ENCODE results near the gene KNDC1.
"Not testable (repeated sequence)": the region's sequence is repeated elsewhere in the genome, so short reads cannot be mapped to it uniquely, and the experiment has no call there.

The KNDC1 gene

GRCh38 chr10:133209117-133209516 is 49.1 kb downstream of the KNDC1 start:
- no peak for DNase-seq

- DNase-seq: no peak
Measured at GRCh38 chr10:133209641-133210040, 49.6 kb downstream of the KNDC1 start.

DNA sequence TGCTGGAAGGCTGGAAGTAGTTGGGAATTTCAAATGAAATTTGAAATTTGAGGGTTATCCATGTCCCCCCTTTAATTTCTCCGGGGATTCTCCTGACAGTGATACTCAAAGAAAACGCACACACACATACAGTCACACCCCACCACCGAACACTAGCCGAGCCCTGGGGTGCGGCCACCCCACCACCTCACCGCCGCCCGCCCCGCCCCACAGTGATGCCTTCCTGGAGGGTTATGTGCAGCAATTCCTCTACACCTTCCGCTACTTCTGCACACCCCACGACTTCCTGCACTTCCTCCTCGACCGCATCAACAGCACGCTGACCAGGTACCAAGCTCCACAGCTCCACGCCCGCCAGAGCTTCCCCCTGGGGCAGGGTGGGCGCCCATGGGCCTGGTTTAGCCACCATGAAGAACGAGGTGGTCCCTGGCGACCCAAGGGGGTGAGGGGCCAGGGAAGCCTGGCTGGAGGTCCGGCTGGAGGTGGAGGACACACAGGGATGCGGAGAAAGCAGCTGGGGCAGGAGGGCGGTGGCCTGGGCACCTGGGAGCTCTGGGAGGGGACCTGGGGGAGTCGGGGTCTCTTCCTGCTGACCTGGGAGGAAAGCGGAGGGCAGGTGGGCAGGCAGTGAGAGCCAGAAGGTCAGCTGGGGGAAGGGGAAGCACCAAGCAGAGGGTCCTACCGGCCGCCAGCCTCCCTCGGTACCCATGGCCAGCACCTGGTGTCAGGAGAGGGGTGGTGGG is 50.5 kb downstream of the KNDC1 start:
- DNase-seq: no peak

- no peak for DNase-seq
Measured at GRCh38 chr10:133211141-133211830, 51.3 kb downstream of the KNDC1 start.

DNA sequence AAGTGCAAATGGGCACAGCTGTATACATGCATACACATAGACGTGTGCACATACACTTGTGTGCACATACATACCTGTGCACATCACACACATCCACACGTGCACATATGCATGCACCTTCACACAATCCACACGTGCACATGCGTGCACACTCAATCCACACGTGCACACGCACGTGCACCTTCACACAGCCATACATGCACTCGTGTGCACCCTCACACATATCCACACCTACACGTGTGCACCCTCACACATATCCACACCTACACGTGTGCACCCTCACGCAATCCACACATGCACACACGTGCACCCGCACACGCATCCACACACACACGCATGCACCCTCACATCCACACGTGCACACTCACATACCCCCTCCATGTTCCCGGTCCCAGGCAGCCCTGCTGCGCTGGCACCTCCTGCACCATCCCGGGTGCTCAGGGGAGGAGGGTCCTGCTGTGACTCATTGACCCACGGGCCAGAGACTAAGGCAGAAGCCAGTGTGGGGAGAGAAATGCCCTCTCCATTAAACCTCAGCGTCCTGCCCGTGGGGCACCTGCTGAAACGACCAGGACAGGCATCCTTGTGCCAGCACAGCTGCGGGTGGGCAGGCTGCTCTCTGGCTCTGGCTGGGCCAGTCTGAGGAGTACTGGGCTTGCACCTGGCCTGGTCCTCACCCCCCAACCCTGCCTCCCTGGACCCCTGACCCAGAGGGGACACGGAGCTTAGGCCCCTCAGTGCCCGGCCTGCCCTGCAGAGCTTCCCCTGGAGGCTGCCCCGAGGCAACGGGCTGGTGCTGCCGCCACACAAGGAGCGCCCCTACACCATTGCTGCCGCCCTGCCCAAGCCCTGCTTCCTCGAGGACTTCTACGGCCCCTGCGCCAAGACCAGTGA is 52.2 kb downstream of the KNDC1 start:
- DNase-seq: no peak

DNA sequence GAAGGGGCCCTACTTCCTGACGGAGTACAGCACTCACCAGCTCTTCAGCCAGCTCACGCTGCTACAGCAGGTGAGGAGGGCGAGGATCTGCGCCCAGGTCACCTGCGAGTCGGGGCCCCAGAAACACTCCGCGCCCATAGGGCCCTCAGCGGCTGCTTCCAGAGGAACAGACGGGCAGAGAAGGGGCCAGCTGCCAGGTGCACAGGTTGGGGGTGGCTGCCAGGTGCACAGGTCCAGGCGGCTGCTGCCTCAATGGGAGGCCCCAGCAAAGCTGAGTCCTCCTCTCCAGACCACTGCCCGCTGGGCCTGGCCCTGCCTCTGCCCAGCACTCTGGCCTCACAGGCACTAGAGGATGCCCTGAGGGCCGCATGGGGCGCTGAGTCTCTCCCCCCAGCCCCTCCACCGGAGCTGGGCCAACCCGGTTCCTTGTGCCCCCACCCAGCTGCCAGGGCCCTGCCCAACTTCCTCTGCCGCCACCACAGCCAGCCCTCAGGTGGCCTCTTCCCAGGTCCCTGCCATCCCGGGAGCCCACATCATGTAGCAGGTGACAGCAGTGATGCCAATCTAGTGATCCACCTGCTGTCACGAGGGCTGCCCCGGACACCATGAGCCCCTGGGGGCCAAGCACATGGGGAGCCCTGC is 53.0 kb downstream of the KNDC1 start:
- DNase-seq: no peak

- DNase-seq: no peak
Measured at GRCh38 chr10:133213641-133214467, 53.8 kb downstream of the KNDC1 start.

DNA sequence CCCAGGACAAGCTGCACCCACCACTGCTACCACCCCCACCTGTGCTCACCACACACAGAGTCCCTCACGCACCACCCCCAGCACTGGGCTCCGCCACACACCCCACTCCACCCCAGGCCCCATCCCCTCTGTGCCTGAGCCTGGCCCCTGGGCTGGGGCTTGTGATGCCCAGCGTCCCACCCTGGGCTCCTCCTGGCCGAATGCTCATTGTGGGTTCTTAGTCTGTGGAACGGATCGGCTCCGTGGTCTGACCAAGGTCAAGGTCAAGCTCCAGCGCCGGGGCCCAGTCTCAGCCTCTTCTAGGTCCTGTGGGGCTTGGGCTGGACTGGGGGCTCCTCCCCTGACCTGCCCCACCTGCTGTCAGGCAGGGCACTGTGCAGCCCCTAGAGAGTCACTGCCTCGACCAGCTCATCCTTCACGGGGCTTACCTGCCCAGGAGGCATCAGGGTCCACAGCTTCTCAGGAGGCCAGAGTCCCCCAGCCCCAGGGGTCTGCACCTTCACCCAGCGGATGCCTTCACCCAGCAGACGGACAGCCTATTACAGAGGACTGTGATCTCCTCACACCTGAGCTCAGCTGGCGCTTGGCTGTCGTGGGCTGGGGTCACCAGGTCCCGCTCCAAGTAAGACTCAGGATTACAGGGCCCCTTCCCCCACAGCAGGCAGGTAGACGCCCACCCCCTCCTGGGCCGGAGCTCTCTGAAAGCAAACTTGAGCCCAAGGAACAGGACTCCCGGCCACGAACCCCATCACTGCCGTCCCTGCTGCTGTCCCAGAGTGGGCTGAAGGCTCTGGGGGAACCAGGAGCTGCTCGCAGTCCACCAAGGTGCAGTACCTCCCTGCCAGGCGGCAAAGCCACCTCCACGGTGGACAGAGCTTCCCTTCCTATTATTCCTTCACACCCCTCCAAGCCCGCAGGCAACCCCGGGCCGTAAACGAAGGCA is 54.7 kb downstream of the KNDC1 start:
- no peak for DNase-seq

DNA sequence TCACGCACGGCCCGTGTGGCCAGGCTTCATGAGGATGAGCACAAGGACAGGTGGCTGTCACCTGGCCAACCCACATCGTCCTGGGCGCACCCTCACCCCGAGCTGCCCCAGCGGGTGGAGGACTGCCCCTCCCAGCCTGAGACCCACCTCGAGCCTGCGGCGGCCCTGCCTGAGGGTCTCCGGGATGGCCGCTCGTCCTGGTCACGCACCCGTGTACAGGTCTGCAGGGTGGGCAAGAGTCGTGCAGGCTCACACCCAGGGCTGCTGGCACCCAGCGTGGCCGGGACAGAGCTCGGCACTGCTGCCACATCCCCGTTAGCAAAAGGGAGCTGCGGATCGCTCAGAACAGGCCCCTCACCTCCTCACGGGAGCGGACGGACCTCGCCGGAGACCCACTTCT is 55.6 kb downstream of the KNDC1 start:
- DNase-seq: no peak

GRCh38 chr10:133216776-133217175 is 56.8 kb downstream of the KNDC1 start:
- DNase-seq: no peak

DNA sequence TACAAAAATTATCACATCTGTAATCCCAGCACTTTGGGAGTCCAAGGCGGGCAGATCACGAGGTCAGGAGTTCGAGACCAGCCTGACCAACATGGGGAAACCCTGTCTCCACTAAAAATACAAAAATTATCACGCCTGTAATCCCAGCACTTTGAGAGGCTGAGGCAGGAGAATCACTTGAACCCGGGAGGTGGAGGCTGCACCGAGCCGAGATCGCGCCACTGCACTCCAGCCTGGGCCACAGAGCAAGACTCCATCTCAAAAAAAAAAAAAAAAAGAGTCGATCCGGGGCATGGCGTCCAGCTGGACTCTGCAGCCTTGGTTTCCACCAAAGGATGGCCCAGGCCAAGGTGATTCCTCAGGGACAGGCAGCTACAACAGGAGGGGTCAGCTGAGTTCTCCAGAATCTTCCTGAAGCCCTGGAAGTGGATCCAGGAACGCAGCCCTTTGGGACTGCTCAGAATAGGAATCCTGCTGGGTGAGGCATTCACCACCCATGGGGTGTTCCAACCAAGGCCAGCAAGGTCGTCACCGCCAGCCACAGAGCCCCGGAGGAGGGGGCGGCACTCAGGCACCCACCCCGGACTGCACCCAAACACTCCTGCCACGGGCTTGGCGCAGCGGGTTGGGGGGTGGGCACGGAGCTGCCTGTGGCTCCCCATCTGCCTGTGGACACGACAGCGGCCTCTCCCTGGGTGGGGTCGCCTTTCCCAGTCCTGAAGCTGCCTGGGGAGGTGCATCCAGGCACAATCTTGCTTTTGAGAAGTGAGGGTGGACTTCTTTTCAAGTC is 58.0 kb downstream of the KNDC1 start:
- DNase-seq: no peak

DNA sequence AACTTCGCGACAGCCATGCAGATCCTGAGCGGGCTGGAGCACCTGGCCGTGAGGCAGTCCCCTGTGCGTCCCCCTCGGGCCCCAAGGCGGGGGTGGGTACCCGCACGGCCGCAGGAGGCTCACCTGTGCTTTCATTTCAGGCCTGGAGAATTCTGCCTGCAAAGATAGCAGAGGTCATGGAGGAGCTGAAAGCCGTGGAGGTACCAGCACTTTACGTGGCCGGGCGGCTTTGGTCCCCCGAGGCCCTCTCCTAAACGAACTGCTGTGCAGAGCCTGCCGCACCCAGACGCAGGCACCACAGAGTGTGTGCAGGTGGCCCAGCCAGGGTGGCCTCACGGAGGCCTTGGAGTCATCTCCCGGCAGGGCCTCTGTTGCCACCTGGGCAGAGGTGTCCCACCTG is 58.9 kb downstream of the KNDC1 start:
- no peak for DNase-seq

DNA sequence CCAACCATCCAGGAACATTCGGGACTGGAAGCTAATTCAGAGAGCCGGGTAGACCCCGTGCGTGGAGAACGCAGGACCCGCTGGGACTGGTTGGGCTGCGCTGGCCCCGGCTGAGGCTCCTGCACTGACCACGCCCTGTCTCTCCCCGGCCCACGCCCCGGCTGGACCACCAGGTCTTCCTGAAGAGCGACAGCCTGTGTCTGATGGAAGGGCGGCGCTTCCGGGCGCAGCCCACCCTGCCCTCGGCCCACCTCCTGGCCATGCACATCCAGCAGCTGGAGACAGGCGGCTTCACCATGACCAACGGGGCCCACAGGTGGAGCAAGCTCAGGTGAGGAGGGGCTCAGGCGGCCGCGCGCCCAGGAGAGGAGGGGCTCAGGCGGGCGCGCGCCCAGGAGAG is 59.8 kb downstream of the KNDC1 start:
- DNase-seq: no peak

GRCh38 chr10:133221331-133221730 is 61.3 kb downstream of the KNDC1 start:
- DNase-seq: no peak

DNA sequence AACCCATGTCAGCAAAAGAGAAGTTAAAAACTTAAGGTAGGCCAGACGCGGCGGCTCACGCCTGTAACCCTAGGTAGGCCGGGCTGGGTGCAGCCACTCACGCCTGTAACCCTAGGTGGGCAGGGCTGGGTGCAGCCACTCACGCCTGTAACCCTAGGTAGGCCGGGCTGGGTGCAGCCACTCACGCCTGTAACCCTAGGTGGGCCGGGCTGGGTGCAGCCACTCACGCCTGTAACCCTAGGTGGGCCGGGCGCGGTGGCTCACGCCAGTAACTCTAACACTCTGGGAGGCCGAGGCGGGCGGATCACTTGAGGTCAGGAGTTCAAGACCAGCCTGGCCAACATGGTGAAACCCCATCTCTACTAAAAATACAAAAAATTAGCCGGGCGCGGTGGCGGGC is 61.7 kb downstream of the KNDC1 start:
- DNase-seq: not testable (repeated sequence)

GRCh38 chr10:133224076-133224475 is 64.1 kb downstream of the KNDC1 start:
- no peak for DNase-seq

DNA sequence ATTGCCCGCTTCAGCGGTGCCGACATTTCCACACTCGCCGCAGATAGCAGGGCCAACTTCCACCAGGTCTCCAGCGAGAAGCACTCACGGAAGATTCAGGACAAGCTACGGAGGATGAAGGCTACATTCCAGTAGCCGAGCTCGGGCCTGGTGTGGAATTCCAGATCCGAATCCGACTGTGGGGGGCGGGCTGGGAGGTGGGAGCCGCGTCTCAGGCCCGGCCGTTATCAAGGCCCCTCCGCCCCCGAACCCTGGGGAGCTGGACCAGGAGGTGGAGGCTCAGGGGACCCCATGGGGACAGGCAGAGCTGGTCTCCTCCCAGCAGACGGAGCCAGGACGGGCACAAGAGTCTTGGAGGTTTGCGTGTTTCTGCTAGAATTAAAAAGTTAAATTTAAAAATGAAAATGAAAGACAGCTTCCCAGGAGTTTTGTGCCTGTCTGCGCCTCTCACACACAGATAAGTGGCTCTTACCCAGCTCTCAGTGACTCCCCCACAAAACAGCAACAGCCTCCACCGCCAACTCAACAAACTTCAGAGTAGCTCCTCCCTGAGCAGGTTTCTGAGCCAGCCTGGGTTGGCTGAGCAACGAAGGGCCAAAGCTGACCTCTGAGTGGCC is 64.8 kb downstream of the KNDC1 start:
- no peak for DNase-seq

- no peak for DNase-seq
Measured at GRCh38 chr10:133225707-133226191, 65.7 kb downstream of the KNDC1 start.

- DNase-seq: no peak
Measured at GRCh38 chr10:133226251-133226808, 66.3 kb downstream of the KNDC1 start.

All from NCI-H2081 treated with DMSO at 0.1 percent for 48 hours (cell line).